ENCODE results near the gene ARHGAP8. TPM values are rescaled to one million over a fixed set of nuclear protein-coding genes. Genes with fewer than 3 reads are reported as not detected.

ARHGAP8 gene
- total and polyA plus RNA-seq, 2 of the 13 experiments (the other 11 are each of a cell fraction or from before 2014, with no cell fraction given): 0.07 TPM; not detected in 1

- H3K9ac ChIP-seq (ENCODE audit: insufficient read depth, low read depth, low read length): no peak overlapping the region
- peaks cover 13 to 44% of the 10 kb centered on the region in 2 experiments for H3K27me3 ChIP-seq (ENCODE audit: control insufficient read depth in 1 of 2, insufficient read depth in 2 of 2, low read length in 2 of 2)
- H3K79me2 ChIP-seq (ENCODE audit: insufficient read depth, low read length): no peaks in the 10 kb centered on the region
- CTCF ChIA-PET (ENCODE audit: low intra/inter-chr PET ratio, low total read pairs): no interaction called here
- intact Hi-C loops (cut with micrococcal nuclease; ENCODE audit: unreplicated experiment) (no loop called here), in situ Hi-C loops (cut with HindIII; ENCODE audit: extremely low pct_ligation_motif_present, low pct_unique_long_range_greater_than_20kb) (no loop called here)
- no peaks in the 10 kb centered on the region for H3K36me3 ChIP-seq (replicated peaks in 1 of 2; ENCODE audit: control insufficient read depth in 1 of 2, insufficient read depth in 2 of 2, low read length in 2 of 2)
- H3K9me3 ChIP-seq (ENCODE audit: low read length): no peaks in the 10 kb centered on the region
- no peak for FAIRE-seq
- no peaks in the 10 kb centered on the region for H3K4me1 ChIP-seq (ENCODE audit: insufficient read depth, low read length)
- ATAC-seq: no peak
- H3K27ac ChIP-seq (ENCODE audit: extremely low read length, insufficient read depth, low read length): no peak overlapping the region
- WGBS (ENCODE audit: low lambda C conversion rate): 4% methylated on average over 7 of the region's 7 CpGs
- POLR2A ChIA-PET: no interaction called here
- H3K4me3 ChIP-seq (replicated peaks in 1 of 3; ENCODE audit: insufficient read depth in 1 of 3, low read depth in 2 of 3, low read length in 3 of 3): no peak overlapping the region
- no peak for DNase-seq (ENCODE audit: low spot score)
- H2AFZ ChIP-seq (ENCODE audit: low read length): no peak overlapping the region
- no TSS peak for BruUV-seq (replicated peaks)
- no peak overlapping the region for H3K4me2 ChIP-seq (ENCODE audit: low read depth, low read length)
- no peaks in the 10 kb centered on the region for H4K20me1 ChIP-seq (ENCODE audit: insufficient read depth, low read length)
- no peak for TF ChIP-seq SCMH1 (CRISPR knock-in tag; IDR thresholded peaks at IDR 0.05; ENCODE audit: borderline replicate concordance)
- TF ChIP-seq SALL2 (CRISPR knock-in tag; IDR thresholded peaks at IDR 0.05): no peak
- TF ChIP-seq AKNA (CRISPR knock-in tag; IDR thresholded peaks at IDR 0.05; ENCODE audit: borderline replicate concordance): no peak
- no peak for TF ChIP-seq FLYWCH1 (CRISPR knock-in tag; IDR thresholded peaks at IDR 0.05)
- TF ChIP-seq CREB1 (IDR thresholded peaks at IDR 0.05): no peak
- no peak for TF ChIP-seq CREB1 (CRISPR knock-in tag; IDR thresholded peaks at IDR 0.05)
- TF ChIP-seq HINFP (CRISPR knock-in tag; IDR thresholded peaks at IDR 0.05; ENCODE audit: low read depth): no peak
- TF ChIP-seq ZUFSP (CRISPR knock-in tag; IDR thresholded peaks at IDR 0.05; ENCODE audit: borderline replicate concordance): no peak
- no peak for TF ChIP-seq EEA1 (CRISPR knock-in tag; IDR thresholded peaks at IDR 0.05; ENCODE audit: borderline replicate concordance)
Observed at GRCh38 chr22:44839061-44839460, 86.7 kb downstream of the ARHGAP8 start.
